Measurements from ENCODE around the gene CRTC2.

DNA sequence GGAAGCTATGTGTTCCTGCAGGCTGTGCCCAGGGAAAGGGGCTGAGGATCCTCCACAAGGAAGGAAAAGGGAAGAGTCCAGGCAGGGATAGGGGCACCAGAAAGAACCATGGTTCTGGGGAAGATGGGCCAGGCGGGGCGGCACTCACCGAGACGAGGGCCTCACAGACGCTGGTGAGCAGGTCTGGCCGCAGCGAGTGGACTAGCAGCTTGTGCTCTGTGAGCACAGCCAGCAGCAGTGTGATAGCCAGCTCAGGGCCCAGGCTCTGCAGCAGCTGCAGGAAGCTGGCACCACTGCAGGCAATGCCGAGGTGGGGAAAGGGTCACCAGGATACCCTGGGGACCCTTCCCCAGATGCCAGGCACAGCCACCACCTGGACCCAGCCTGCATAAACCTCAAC lies 17.7 kb downstream of the CRTC2 start:
- TF ChIP-seq CTCF (conservative IDR thresholded peaks at IDR 0.05; ENCODE audit: low read length) (no peak), EZH2phosphoT487 (IDR thresholded peaks at IDR 0.05; ENCODE audit: borderline replicate concordance) (no peak)
